Suppressor macrophage (primary cell): ENCODE measurements around the gene CCDC59.

Experiments used
- DNase-seq, 4 experiments: peaks; one replicate each; pipeline ENCODE4 v3.0.0-alpha.2; 2020 to 2022

CCDC59 gene

DNA sequence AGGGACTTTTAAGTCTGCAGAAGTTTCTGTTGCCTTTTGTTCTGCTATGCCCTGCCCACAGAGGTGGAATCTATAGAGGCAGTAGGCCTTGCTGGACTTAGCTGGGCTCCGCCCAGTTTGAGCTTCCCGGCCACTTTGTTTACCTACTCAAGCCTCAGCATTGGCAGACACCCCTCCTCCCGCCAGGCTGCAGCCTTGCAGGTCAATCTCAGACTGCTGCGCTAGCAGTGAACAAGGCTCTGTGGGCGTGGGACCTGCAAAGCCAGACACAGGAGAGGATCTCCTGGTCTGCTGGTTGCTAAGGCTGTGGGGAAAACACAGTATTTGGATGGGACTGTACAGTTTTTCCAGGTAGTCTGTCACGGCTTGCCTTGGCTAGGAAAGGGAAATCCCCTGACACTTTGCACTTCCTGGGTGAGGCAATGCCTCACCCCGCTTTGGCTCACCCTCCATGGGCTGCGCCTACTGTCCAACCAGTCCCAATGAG is 43.7 kb downstream of the CCDC59 start:
- no peak for DNase-seq
